Measurements from ENCODE around the gene RPS6KC1.

GRCh38 chr1:213287987-213288386 lies 236.9 kb downstream of the RPS6KC1 start:
- TF ChIP-seq, protein P1, sequence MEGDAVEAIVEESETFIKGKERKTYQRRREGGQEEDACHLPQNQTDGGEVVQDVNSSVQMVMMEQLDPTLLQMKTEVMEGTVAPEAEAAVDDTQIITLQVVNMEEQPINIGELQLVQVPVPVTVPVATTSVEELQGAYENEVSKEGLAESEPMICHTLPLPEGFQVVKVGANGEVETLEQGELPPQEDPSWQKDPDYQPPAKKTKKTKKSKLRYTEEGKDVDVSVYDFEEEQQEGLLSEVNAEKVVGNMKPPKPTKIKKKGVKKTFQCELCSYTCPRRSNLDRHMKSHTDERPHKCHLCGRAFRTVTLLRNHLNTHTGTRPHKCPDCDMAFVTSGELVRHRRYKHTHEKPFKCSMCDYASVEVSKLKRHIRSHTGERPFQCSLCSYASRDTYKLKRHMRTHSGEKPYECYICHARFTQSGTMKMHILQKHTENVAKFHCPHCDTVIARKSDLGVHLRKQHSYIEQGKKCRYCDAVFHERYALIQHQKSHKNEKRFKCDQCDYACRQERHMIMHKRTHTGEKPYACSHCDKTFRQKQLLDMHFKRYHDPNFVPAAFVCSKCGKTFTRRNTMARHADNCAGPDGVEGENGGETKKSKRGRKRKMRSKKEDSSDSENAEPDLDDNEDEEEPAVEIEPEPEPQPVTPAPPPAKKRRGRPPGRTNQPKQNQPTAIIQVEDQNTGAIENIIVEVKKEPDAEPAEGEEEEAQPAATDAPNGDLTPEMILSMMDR (IDR thresholded peaks at IDR 0.05) = no peak
- TF ChIP-seq POLR2A (IDR thresholded peaks at IDR 0.05) (no peak), POLR2AphosphoS5 (IDR thresholded peaks at IDR 0.05) (no peak), EP300 (IDR thresholded peaks at IDR 0.05) (no peak)

Measured in upper lobe of left lung (tissue), 4 donors.